Putamen (tissue), 1 donor: ENCODE results near the gene SYT17.

Experiments used
- DNase-seq: peaks from one replicate; pipeline ENCODE4 v3.0.0-alpha.2; 2016; ENCODE audit warnings: low spot score

Gene SYT17

DNA sequence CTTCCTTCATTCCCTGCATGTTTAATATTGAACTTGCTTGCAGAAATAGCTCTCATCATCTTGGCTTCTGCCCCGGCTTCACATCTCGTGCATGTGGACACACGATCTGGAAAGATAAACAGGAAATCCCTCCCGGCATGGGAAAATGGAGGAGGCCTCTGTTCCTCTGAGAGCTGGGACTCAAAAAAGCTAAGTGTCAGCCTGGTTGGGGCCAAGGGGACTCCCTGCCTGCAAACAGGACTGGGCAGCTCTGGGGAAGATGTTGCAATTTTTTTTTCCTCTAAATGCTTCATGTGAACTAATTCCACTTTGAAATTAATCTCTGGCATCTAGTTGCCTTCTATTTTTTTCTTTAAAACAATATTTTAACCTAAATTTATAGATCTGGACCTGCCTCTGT lies 29.4 kb upstream of the SYT17 start:
- DNase-seq, result peak; percentile 17

DNA sequence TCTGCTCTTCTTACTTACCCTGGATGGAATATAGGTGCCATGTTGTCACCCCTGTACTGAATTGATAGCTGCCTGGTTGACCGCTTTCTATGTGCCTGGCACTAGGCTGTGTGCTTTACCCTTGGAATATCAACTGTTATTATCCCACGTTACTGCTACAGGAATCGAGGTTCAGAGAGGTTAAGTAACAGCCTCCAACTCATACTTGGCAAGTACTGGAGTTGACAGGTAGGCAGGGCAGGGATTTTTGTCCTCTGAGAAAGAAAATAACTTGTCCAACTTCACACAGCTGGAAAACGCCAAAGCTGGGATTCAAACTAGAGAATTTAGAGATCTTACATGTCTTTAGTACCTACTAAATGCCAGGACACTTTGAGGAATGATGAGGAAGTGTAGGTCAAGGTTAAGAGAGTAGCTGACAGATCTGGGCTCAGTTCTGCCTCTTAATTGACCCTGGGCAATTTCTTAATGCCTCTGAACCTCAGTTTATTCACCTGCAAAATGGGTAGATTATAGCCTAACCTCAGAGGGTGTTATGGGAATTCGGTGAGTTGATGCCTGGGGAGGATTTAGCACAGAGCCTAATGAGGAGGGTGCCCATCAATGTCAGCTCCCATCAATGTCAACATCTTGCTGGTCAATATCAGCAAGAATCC lies 28.5 kb upstream of the SYT17 start:
- no peak for DNase-seq

DNA sequence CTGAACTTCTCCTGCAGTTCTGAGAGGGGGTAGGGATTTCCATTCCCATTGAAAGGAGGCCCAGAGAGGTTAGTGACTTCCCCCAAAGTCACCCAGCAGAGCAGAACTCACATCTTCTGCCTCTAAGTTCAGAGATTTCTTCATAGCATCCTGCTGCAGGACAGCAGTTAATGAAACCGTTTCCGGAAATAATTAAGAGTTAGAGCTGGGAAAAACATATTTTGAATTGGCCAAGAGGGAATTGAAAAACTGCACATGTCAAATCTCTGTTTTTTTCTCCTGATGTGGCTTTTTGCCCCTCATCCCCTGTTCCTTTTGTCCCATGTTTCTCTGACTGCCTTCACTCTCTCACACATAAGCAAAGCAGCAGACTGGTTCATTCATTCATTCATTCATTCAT lies 27.6 kb upstream of the SYT17 start:
- DNase-seq, result no peak

DNA sequence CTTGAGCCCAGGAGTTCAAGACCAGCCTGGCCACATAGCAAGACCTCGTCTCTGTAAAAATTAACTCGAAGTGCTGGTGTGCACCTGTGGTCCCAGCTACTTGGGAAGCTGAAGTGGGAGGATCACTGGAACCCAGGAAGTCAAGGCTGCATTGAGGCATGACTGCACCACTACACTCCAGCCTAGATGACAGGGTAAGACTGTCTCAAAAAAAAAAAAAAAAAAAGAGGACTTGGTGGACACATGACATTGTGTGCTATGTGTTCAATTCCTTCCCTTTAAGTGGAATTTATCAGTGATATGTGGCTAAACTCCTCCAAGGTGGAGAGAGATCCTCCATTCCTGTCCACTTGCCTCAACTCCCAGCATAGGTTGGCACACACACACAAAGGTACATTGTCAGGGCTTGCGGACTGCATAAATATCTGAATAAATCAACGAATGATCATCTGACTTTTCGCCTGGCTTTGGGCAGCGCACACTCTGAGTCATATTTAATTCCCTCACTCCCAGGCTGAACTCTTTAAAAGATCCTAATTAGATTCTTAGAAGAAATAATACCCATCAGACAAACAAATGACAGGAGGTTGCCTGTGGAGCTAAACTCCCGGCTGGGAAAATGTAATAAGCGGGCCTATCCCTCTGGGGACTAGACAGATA lies 25.0 kb upstream of the SYT17 start:
- no peak for DNase-seq

DNA sequence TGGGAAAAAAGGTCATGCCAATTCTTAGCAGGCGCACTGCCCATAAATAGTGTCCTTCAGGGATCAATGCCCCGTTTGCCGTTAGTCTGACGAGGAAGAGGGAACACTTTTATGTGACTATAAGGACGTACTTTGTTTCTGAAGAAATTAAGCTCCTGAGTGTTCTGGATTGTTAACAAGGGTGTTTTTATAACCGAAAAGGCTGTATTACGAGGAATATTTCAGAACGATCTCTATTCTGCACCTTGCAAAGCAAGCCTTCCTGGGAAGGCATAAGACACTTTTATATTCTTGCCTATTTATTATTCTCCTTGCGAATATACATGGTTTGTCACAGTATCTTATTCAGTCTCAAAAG lies 24.5 kb upstream of the SYT17 start:
- DNase-seq, result no peak

DNA sequence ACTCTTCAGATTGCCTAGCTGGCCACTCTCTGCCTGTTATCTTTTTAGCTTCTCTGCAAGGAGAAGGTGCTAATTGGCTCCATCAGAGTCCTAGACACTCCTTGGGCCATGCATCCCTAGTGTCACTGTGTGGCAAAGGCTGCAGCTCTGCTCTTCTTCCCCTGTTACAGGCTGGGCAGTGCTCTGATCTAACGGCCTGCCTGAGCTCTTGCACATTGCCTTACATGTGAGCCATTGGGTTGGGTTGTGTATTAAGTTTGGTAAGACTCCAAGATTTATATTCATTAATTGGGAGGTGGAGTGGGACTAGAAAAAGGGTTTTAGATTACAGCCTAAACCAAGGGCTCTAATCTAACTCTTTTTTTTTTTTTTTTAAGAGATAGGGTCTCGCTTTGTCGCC lies 23.0 kb upstream of the SYT17 start:
- DNase-seq, result no peak

DNA sequence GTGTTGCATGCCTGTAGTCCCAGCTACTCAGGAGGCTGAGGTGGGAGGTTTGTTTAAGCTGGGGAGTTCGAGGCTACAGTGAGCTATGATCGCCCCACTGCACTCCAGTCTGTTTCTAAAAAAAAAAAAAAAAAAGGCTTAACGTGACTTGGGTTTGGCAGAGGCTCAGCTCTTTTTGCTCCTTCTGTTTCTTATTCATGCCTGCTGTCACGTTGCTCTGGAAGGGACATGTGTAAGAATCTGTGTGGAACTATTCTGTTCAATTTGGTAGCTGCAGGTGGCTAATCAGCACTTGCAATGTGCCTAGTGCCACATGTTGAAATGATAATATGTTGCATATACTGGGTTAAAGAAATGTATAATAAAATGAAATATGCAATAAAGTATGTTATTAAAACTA lies 20.9 kb upstream of the SYT17 start:
- DNase-seq, result no peak

DNA sequence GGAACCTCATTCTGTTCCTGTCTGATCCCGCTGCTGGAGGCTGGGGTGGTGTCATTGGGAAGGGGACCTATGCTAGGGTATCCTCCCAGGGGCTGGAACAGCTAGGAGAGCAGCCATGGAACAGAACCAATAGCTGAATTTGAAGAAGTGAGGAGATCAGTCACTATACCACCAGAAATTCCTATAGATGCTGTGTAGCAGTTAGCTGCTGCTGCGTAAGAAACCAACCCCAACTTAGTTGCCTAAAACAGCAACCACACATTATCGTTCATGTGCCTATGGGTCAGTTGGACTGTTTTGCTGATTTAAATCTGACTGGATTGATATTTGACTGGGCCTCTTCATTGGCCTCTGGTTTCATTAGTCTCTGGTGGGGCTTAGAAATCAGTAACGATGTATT lies 20.4 kb upstream of the SYT17 start:
- no peak for DNase-seq

DNA sequence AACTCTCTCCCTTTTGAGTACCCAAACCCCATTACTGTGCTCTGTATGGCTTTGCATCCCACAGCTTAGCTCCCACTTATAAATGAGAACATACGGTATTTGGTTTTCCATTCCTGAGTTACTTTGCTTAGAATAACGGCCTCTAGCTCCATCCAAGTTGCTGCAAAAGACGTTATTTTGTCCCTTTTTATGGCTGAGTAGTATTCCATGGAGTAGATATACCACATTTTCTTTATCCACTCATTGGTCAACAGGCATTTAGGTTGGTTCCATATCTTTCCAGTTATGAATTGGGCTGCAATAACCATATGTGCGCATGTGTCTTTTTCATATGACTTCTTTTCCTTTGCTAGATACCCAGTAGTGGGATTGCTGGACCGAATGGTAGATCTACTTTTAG lies 19.9 kb upstream of the SYT17 start:
- DNase-seq, result no peak

DNA sequence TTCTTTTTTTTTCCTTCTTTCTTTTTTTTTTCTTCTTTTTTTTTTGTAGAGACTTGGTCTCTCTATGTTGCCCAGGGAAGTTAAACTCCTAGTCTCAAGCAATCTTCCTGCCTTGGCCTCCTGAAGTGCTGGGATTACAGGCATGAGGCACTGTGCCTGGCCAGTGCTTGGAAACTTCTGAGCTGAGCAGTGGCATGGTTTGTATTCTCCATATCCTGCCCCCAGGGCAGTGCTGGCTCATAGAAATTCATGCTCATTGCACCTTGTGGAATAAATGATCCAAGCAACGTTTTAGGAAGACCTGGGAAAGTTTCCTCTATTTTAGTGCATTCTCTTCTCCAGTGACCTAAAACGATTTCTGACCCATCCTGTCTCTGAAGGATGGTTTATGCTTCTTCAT lies 16.7 kb upstream of the SYT17 start:
- no peak for DNase-seq

DNA sequence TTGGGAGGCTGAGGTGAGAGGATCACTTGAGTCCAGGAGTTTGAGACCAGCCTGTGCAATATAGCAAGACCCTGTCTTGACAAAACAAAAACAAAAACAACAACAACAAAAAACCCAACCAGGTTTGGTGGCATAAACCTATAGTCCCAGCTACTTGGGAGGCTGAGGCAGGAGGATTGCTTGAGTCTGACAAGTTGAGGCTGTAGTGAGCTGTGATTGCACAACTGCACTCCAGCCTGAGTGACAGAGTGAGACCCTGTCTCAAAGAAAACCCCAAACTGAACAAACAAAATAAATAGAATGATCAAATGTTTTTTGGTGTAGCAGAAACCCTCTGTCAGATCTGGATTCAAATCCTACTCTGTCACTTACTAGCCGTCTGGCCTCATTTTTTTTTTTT lies 16.0 kb upstream of the SYT17 start:
- DNase-seq, result no peak

DNA sequence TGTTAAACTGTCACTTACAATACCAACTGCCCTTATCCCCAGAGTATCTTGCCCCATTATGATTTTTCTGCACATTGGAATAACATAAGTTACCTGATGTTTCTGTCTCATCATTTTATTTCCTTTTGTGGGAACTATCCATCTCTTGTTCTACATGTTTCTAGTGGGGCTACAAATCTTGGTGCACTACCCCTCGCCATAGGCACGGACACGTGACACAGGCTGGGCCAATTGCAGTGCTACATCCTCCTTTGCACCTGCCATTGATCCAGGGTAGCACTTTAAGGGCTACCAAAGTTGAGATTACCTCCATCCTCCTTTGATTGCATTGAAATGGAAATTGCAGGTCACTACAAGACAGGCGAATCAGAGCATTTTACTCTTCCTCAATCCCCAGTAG lies 14.2 kb upstream of the SYT17 start:
- DNase-seq, result no peak

DNA sequence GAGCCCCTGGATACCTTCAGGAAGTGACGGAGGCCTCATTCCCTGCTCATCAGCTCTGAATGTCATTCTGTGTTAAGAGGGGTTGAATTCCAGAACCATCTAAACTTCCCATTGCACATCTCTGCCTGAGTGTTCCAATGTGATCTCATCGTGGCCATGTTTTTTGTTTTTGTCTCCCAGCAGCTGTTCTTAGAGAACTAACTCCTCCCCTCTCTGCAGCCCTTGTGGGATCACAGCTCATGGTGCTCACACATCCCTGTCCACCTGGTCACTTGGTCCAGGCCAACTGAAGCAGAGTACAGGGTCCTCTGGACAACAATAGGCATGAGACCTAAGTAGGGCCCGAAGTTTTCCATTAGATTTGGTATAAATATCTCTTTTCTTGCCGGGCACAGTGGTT lies 6.0 kb upstream of the SYT17 start:
- no peak for DNase-seq

DNA sequence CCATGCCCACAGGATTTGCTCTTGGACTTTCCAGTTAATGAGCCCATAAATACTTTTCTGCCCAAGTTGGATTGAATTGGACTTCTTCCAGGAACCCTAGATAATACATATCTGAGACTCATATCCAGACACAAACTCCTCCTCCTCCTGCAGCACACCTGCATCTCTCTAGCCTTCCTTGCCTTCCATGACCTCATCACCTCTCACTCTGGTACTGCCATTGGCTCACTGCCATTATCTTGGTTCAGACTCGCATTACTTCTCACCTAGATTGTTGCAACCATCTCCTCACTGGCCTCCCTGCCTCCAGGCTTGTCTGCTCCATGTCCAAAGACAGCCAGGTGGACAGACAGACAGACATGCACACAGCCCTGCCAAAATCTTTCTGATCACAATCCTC lies 4.8 kb upstream of the SYT17 start:
- no peak for DNase-seq

DNA sequence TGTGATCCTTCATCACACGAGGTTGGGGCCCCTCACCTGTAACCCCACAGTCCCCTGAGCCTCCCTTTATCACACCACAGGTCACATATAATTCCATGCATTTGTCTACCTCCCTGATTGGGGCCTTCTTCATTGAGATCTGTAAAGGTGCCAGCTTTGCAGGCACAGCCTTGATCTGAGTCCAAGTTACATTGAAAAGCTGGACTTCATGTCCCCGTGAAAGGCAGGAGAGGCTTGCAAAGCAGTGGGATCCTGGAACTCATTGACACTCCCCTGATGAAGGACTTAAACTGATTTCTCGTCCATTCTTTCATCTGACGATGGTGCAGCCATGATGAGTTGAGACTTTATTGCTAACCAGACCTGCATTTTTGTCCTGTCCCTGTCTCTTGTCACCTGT lies 3.8 kb upstream of the SYT17 start:
- no peak for DNase-seq

DNA sequence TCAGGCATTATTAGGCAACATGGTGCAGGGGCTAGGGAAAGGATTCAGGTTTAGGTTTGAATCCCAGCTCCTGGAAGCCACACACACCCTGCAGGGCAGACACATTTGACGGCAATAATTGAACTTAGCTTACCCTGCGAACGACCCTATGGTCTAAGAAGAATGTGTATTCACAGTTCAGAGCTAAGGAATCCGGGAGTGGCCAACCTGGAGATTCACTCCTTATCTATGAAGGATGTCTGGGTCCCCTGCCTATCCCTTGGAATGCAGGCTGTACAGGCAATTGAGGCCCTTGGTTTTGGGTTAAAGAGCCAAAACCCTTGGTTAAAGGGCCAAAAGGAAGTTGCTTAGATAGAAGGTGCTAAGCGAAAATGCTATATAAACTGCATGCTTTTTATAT lies 2.9 kb upstream of the SYT17 start:
- DNase-seq, result no peak

DNA sequence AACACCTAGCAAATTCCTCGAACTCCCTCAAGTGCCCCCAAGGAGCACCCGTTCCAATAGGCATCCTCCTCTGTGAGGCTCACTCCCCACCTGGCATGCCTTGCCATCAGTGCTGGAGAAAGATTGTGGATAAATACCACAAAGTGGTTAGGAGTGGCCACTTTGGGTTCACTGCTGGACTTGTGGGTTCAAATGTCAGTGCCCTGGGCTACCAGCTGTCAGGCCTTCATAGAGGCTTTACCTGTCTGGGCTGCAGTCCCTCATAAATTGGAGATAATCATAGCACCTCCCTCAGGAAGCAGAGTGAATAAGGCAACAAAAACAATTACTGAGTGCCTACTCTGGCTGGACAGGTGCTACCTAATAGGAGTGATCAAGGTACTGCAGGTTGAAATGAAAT lies 1.5 kb upstream of the SYT17 start:
- DNase-seq, result no peak

DNA sequence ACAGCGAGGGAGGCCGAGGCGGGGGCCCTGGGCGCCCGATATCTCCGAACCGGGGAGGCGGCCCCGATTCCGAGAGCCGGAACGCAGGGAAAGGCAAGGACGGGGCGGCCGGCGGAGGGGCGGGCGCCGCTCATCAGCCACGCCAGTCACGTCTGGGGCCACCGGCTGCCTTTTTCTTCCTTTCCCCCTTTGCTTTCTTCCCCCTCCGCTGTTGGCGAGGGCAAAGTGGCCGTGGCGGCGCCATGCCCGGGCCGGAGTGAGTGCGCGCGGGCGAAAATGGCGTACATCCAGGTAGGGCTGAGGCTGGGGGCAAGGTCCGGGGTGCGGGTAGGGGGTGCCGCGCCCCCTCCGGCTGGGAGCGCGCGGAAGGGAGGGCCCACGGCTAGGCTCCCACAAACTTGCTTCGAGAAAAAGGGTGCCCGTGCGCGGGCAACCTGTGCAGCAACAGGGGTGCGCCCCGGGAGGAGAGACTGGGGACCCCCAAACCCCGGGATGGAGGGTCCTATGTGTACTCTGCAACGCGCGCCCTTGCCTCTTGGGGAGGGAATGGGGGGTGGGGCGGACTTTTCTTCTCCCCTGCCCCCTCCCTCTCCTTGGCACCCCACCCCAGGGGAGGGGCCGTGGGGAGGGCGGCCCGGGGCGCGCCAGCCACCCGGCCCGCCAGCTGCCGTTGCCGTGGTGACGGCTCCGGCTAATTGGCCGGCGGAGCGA lies 486 bp downstream of the SYT17 start:
- DNase-seq, result peak; percentile 41

DNA sequence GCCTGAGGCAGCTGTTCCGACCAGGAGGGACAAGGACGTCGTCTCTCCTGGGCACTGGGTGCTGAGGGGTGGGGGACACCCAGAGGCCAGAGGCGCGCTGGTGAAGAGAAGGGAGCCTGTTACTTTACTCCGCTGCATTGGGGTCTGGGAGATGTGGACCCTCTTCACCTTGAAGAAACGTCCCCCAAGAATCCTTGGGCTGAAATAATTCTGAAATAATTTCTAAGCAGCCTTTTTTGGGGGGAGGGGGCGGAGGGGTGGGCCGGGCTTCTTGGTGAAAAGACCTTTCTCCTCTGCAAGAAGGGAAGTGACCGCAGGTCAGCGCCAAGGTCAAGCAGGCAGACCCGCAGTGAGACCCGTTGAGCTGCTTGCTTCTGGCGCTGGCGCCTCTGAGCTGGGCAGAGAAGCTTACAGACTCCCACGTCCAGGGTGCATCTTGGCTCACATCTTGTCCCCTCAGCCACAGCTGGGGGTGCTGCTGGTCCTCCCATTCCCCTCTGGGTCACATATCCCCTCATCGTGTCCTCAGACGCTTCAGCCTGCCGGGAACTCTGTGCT lies 1.1 kb downstream of the SYT17 start:
- no peak for DNase-seq

DNA sequence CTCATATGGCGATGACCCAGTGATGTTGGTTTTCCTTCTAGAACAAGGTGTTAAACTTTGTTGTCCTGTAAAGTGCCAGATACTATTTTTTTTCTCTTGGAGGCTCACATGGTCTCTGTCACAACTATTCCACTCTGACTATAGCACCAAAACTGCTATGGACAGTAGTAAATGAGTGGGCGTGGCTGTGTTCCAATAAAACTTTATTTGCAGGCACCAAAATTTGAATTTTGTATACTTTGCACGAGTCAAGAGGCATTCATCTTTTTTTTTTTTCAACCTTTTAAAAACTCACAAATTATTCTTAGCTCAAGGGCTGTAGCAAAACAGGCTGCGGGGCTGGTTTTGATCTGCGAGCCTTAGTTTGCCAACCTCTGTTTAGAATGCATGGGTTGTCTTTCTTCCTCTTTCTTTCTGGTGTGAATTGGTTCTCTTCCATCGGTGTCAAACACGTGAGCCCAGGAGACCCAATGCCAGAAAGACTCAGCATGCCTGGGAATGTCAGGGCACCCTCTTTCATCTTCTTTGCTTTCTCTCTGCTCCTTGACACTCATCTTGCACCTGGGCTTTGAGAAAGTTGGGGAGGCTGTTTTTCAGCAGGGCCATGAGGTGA lies 2.1 kb downstream of the SYT17 start:
- DNase-seq, result peak; percentile 44

DNA sequence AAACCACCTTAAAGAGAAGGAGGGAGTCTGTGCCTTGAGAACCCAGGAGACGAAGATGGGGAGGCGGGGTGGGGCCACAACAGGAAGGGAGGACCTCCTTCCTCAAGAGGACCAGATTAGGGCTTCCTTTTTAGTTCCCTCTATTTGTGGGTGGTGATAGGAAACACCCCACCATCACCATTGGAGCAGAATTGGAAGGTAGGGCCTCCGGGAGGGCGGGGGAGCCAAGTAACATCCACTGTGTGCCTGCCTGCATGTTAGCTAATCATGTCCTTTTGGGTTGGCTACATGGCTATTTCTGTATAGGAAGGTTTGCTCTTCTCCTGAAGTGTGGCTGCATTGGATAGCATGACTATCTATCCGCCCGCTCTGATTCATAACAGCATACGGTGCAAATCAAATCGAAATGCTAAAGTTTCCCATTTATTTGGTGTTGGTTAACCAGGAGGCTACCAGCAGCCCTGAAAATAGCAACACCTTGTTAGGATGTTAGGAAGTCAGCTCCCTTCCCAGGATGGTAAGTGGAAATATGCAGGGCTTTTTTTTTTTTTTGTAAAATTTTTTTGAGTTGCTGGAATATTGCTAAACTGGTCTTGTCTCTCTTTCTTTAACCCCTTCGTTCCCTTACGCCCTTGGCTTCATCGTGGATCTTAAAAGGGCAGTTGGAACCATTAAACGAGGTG lies 4.2 kb downstream of the SYT17 start:
- DNase-seq, result no peak

DNA sequence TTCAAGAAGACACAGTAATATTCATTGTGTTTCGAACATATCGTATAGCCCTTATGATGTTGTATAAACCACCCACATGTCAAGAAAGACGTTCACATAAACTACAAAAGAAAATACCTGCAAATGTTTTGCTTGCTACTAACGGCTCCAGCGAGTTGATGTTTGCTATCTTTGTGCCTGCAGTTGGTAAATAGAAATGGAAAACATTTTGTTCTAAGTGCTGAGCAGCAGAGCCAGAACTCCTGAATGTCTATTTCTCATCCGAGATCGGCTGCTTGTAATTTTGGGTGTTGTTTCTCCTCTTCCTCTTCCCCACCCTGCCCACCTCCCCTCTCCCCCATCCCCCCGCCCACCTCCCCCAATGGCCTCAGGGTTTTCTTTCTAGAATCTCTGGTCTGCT lies 5.0 kb downstream of the SYT17 start:
- no peak for DNase-seq
